HCT116 (cell line): ENCODE measurements around the gene SUSD6. TPM values are rescaled to one million over a fixed set of nuclear protein-coding genes. Genes with fewer than 3 reads are reported as not detected.
A peak's percentile ranks its signal among the peaks of the same experiment; 100 is the strongest.

Source experiments
- ATAC-seq: fragments of 200-7000 bp; cut with Tn5 transposase; 2 replicates; pipeline ENCODE4 v1.9.1; 2020; ENCODE audit warnings: mild to moderate bottlenecking, moderate library complexity
- BruUV-seq: library from RNA; stranded (reverse); fragments of 400-500 nt; replicated peaks from 2 replicates; lab custom pipeline; 2021; lab: Mats Ljungman, UMichigan
- CTCF ChIA-PET: fragments of 300-600 bp; sonication (Branson Sonifier 250); formaldehyde crosslinking; loops from one replicate; lab custom pipeline; 2021; ENCODE audit warnings: antibody characterized with exemption; lab: Charles Lee
- POLR2A ChIA-PET: fragments of 300-600, 350-600 bp; sonication (Branson Sonifier 250); formaldehyde crosslinking; loops from one replicate; lab custom pipeline; 2021; ENCODE audit warnings: antibody characterized with exemption; lab: Charles Lee
- RAD21 ChIA-PET, 2 experiments: fragments of 300-600 bp; sonication (Branson Sonifier 250); formaldehyde crosslinking; loops; one replicate each; lab custom pipeline; 2023; ENCODE audit warnings: low total read pairs in 2 of 2; ENCODE audit not compliant: uncharacterized antibody in 2 of 2, unreplicated experiment in 2 of 2, low non-redundant PET in 1 of 2; lab: Charles Lee
- DNase-seq: peaks from one replicate; pipeline ENCODE4 v3.0.0-alpha.2; 2010; ENCODE audit warnings: low read depth, low spot score
- H2AFZ ChIP-seq: fragments of 200-600 bp; shearing (Covaris generic), sonication (generic); 2 replicates; pipeline ENCODE4 v1.6.1; 2017; ENCODE audit warnings: low read depth, mixed run types, mixed read lengths, antibody characterized with exemption, low read length; ENCODE audit not compliant: poor library complexity, severe bottlenecking
- H3K27ac ChIP-seq: 2 replicates; pipeline ENCODE4 v1.5.1; 2012; ENCODE audit warnings: low read depth, low read length
- H3K27me3 ChIP-seq: fragments of 200-600 bp; sonication (generic); 2 replicates; pipeline ENCODE4 v1.6.1; 2016; ENCODE audit warnings: mixed run types, low read length, mixed read lengths; ENCODE audit not compliant: insufficient read depth
- H3K36me3 ChIP-seq, 2 experiments: fragments of 200-500 bp in 1 of 2; fragments of 200-600 bp in 1 of 2; sonication (Bioruptor generic) in 1 of 2; sonication (generic) in 1 of 2; 2 replicates each; pipeline versions ENCODE4 v1.5.1 to v1.6.1; 2014 to 2016; ENCODE audit warnings: low read length in 2 of 2, inconsistent platforms in 1 of 2, mixed read lengths in 1 of 2, mixed run types in 1 of 2; ENCODE audit not compliant: insufficient read depth in 2 of 2, control insufficient read depth in 1 of 2
- H3K4me1 ChIP-seq, 2 experiments: fragments of 200-600 bp in 1 of 2; sonication (generic) in 1 of 2; 2 replicates each; pipeline versions ENCODE4 v1.5.1 to v1.6.1; 2012 to 2017; ENCODE audit warnings: low read length in 2 of 2, inconsistent platforms in 1 of 2, mild to moderate bottlenecking in 1 of 2, mixed read lengths in 1 of 2, mixed run types in 1 of 2, moderate library complexity in 1 of 2; ENCODE audit not compliant: insufficient read depth in 2 of 2, control insufficient read depth in 1 of 2
- H3K4me2 ChIP-seq: fragments of 200-600 bp; sonication (generic); 2 replicates; pipeline ENCODE4 v1.6.1; 2017; ENCODE audit warnings: mixed run types, low read length, mixed read lengths
- H3K4me3 ChIP-seq, 2 experiments: fragments of 200-600 bp in 1 of 2; sonication (generic) in 1 of 2; replicated peaks in 1 of 2; 2 replicates each; pipeline ENCODE4 v1.5.1; 2011 to 2016; ENCODE audit warnings: low read length in 2 of 2, control low read depth in 1 of 2, low read depth in 1 of 2, mild to moderate bottlenecking in 1 of 2, mixed read lengths in 1 of 2, mixed run types in 1 of 2
- H3K79me2 ChIP-seq: fragments of 200-600 bp; sonication (generic); 2 replicates; pipeline ENCODE4 v1.6.1; 2017; ENCODE audit warnings: mild to moderate bottlenecking, mixed run types, low read length, moderate library complexity, mixed read lengths; ENCODE audit not compliant: insufficient read depth
- H3K9ac ChIP-seq: fragments of 200-600 bp; sonication (generic); 2 replicates; pipeline ENCODE4 v1.6.1; 2016; ENCODE audit warnings: low read length, mixed read lengths
- H3K9me2 ChIP-seq: fragments of 200-600 bp; sonication (generic), shearing (Covaris generic); 2 replicates; pipeline ENCODE4 v1.6.1; 2017; ENCODE audit warnings: mixed run types, mild to moderate bottlenecking, moderate library complexity; ENCODE audit not compliant: insufficient read depth
- H3K9me3 ChIP-seq, 2 experiments: fragments of 200-500 bp in 1 of 2; fragments of 200-600 bp in 1 of 2; sonication (Bioruptor generic) in 1 of 2; sonication (generic) in 1 of 2; 2 replicates each; pipeline ENCODE4 v1.6.1; 2014 to 2017; ENCODE audit warnings: low read length in 2 of 2, mixed read lengths in 2 of 2, inconsistent platforms in 1 of 2, low read depth in 1 of 2, mild to moderate bottlenecking in 1 of 2, mixed run types in 1 of 2, moderate library complexity in 1 of 2; ENCODE audit not compliant: control insufficient read depth in 1 of 2, insufficient read depth in 1 of 2
- H4K20me1 ChIP-seq: fragments of 200-600 bp; sonication (generic), shearing (Covaris generic); 2 replicates; pipeline ENCODE4 v1.6.1; 2017; ENCODE audit warnings: mixed run types, mild to moderate bottlenecking, moderate library complexity; ENCODE audit not compliant: insufficient read depth
- ATF3 ChIP-seq: IDR thresholded peaks from 2 replicates; pipeline ENCODE4 v1.6.1; 2012
- CBX3 ChIP-seq: IDR thresholded peaks from 2 replicates; pipeline ENCODE4 v1.6.1; 2012; ENCODE audit warnings: low read depth
- CEBPB ChIP-seq: IDR thresholded peaks from 2 replicates; pipeline ENCODE4 v1.6.1; 2012; ENCODE audit warnings: low read depth
- CTCF ChIP-seq, 3 experiments: fragments of 200-600 bp in 1 of 3; sonication (generic) in 1 of 3; IDR thresholded peaks in 2 of 3; conservative IDR thresholded peaks in 1 of 3; 2 replicates each; pipeline ENCODE4 v1.5.1; 2012 to 2017; ENCODE audit warnings: low read depth in 2 of 3, low read length in 2 of 3, antibody characterized with exemption in 1 of 3, borderline replicate concordance in 1 of 3, control low read depth in 1 of 3, mild to moderate bottlenecking in 1 of 3, mixed read lengths in 1 of 3, mixed run types in 1 of 3, moderate library complexity in 1 of 3; ENCODE audit not compliant: insufficient read depth in 1 of 3
- EGR1 ChIP-seq: IDR thresholded peaks from 2 replicates; pipeline ENCODE4 v1.6.1; 2012; ENCODE audit warnings: low read depth
- EZH2 ChIP-seq: fragments of 200-600 bp; sonication (generic); IDR thresholded peaks from 2 replicates; pipeline ENCODE4 v1.6.1; 2017; ENCODE audit warnings: antibody characterized with exemption, mixed run types
- FOSL1 ChIP-seq: IDR thresholded peaks from 2 replicates; pipeline ENCODE4 v1.6.1; 2012; ENCODE audit warnings: low read depth
- JUND ChIP-seq: IDR thresholded peaks from 2 replicates; pipeline ENCODE4 v1.6.1; 2012
- POLR2A ChIP-seq: IDR thresholded peaks from 2 replicates; pipeline ENCODE4 v1.7.0; 2011; ENCODE audit warnings: borderline replicate concordance; ENCODE audit not compliant: insufficient read depth, insufficient read length; ENCODE audit errors: extremely low read depth
- RAD21 ChIP-seq: IDR thresholded peaks from 2 replicates; pipeline ENCODE4 v1.6.1; 2012; ENCODE audit warnings: low read depth, mild to moderate bottlenecking
- REST ChIP-seq: IDR thresholded peaks from 2 replicates; pipeline ENCODE4 v1.6.1; 2012; ENCODE audit warnings: low read depth
- SRF ChIP-seq: IDR thresholded peaks from 2 replicates; pipeline ENCODE4 v1.6.1; 2012; ENCODE audit warnings: low read depth
- ZFX ChIP-seq: fragments of 450-650 bp; IDR thresholded peaks from 2 replicates; pipeline ENCODE4 v1.6.1; 2017
- ZNF274 ChIP-seq: fragments of 200-500 bp; sonication (Bioruptor generic); IDR thresholded peaks from 2 replicates; pipeline ENCODE4 v1.6.1; 2014; ENCODE audit warnings: mild to moderate bottlenecking, low read depth, low read length, inconsistent platforms
- intact Hi-C: fragments of 100-400 bp; cut with micrococcal nuclease; formaldehyde crosslinking; loops from 2 replicates; pipeline ENCODE4 v1.10.0; 2022
- total RNA-seq: library from RNA; stranded (reverse); gene quantifications from one replicate; pipeline ENCODE4 v1.2.1, GENCODE V29; 2021; ENCODE audit not compliant: unreplicated experiment
- TF ChIP-seq, protein P1 (sequence below): IDR thresholded peaks from 2 replicates; pipeline ENCODE4 v1.6.1; 2012

Gene SUSD6
- total RNA-seq, 1 experiment from 2014 or later: 6.4 TPM

DNA sequence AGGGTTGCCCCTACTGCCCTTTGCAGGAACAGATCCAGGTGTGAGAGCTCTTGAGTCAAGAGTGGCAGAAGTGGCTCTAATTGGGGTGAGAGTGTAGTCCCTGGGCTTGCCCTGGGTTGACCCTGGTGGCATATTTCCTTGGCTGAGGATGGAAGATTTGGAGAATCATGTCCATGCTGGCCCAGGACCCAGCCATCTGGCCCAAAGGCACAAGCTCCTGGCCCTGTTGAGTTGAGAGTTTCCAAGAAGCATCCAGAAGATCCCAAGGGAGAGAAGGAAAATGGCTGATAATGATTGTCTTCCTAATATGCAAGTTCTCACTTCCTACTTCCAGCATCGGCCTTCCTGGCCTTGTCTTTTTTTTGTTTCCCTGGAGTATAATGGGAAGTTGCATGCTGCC is 100.1 kb downstream of the SUSD6 start:
- ChIA-PET CTCF (no interaction called here), POLR2A (no interaction called here)

DNA sequence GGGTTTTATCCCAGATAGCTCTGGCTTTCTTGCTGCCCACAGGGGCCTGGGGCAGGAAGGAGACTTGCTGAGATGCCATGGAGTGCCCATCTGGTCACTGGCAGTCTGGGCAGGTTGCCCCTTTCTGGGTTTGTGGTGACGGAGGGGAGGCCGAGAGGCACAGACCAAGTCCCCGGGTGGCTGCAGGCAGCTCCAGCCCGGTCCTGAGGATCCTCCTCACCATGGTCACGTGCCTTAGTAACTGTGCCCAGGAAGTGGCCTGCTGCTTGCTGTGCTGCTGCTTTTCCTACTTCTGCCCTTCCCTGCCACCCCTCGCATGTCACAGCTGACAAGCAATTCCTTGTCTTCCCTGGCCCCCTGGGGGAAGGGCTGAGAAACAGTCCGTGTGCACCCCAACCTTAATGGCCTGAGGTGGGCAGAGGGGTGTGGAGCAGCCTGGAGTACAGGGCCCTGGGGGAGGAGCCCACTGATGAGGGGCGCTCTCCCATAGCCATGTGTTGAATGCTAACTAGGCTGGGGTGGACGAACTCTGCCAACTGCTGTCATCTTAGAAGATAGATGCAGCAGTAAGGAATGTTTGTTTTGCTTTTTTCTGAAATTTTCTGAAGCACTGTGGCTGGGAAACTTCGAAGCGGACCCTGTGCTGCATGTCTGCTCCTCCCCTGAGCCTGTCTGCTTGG is 100.6 kb downstream of the SUSD6 start:
- intact Hi-C loops: no loop called here
- CTCF ChIA-PET: no interaction called here
- Histone ChIP-seq H3K4me2 (peak overlapping the region; percentile 37; the same call in 1 of the 2 replicates), H2AFZ (no peak overlapping the region), H3K4me3 (no peak overlapping the region), H4K20me1 (no peaks in the 10 kb centered on the region), H3K79me2 (no peaks in the 10 kb centered on the region), H3K27ac (peak overlapping the region; percentile 34; the same call in 1 of the 2 replicates), H3K27me3 (no peaks in the 10 kb centered on the region), H3K36me3 (no peaks in the 10 kb centered on the region), H3K9ac (no peak overlapping the region), H3K9me3 (no peaks in the 10 kb centered on the region), H3K9me2 (no peaks in the 10 kb centered on the region), H3K4me1 (peaks cover 17 to 22% of the 10 kb centered on the region in 2 experiments)
- DNase-seq (no peak), ATAC-seq (no peak)
- RAD21 ChIA-PET: no interaction called here
- BruUV-seq: no TSS peak
- POLR2A ChIA-PET: no interaction called here
- no peak for TF ChIP-seq SRF
- TF ChIP-seq, protein P1, sequence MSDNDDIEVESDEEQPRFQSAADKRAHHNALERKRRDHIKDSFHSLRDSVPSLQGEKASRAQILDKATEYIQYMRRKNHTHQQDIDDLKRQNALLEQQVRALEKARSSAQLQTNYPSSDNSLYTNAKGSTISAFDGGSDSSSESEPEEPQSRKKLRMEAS: no peak
- TF ChIP-seq REST: no peak
- TF ChIP-seq EGR1: no peak
- TF ChIP-seq ZNF274: no peak
- no peak for TF ChIP-seq CEBPB
- TF ChIP-seq POLR2A: no peak
- TF ChIP-seq JUND: no peak
- TF ChIP-seq FOSL1: no peak
- TF ChIP-seq CTCF (IDR thresholded peaks at IDR 0.05 in 2 of 3, conservative IDR thresholded peaks at IDR 0.05 in 1 of 3; ENCODE audit: borderline replicate concordance in 1 of 3, insufficient read depth in 1 of 3, low read depth in 2 of 3, low read length in 2 of 3): no peak

More for the DNA sequence above, 100.1 kb downstream of the SUSD6 start:
- H3K9ac ChIP-seq: no peak overlapping the region
- no peak overlapping the region for H3K4me2 ChIP-seq
- RAD21 ChIA-PET: no interaction called here
- H3K27ac ChIP-seq: no peak overlapping the region
- BruUV-seq: no TSS peak
- no peak for DNase-seq
- H3K4me1 ChIP-seq: peaks cover 15 to 17% of the 10 kb centered on the region in 2 experiments
- H2AFZ ChIP-seq: no peak overlapping the region
- H3K36me3 ChIP-seq: no peaks in the 10 kb centered on the region
- intact Hi-C loops: no loop called here
- H3K9me3 ChIP-seq: no peaks in the 10 kb centered on the region
- H3K79me2 ChIP-seq: no peaks in the 10 kb centered on the region
- no peaks in the 10 kb centered on the region for H4K20me1 ChIP-seq
- no peaks in the 10 kb centered on the region for H3K9me2 ChIP-seq
- H3K27me3 ChIP-seq: no peaks in the 10 kb centered on the region
- TF ChIP-seq SRF (no peak), ZNF274 (no peak), EGR1 (no peak), CBX3 (no peak), CEBPB (no peak), EZH2 (no peak), JUND (no peak), ZFX (no peak), ATF3 (no peak), RAD21 (no peak)
- no peak overlapping the region for H3K4me3 ChIP-seq
- ATAC-seq: no peak
